Sigmoid colon (tissue), 4 donors: ENCODE data around the gene ZNF415.
"Not testable (repeated sequence)": the region's sequence is repeated elsewhere in the genome, so short reads cannot be mapped to it uniquely, and the experiment has no call there.

ENCODE experiments used
- CTCF ChIP-seq, 4 experiments: fragments of 450-650 bp in 3 of 4; fragments of 200-600 bp in 1 of 4; IDR thresholded peaks; one replicate each; pipeline ENCODE4 v1.5.1; 2016 to 2019; ENCODE audit warnings: antibody characterized with exemption in 4 of 4, mild to moderate bottlenecking in 3 of 4, moderate library complexity in 2 of 4
- POLR2A ChIP-seq, 2 donors: fragments of 450-650 bp; IDR thresholded peaks; one replicate each; pipeline ENCODE4 v1.6.1; 2016; ENCODE audit warnings: antibody characterized with exemption in 2 of 2, mild to moderate bottlenecking in 2 of 2, moderate library complexity in 2 of 2
- POLR2AphosphoS5 ChIP-seq, 4 donors: sonication (generic); formaldehyde crosslinking; IDR thresholded peaks; one replicate each; pipeline ENCODE4 v1.6.1; 2017; ENCODE audit warnings: antibody characterized with exemption in 4 of 4

DNA sequence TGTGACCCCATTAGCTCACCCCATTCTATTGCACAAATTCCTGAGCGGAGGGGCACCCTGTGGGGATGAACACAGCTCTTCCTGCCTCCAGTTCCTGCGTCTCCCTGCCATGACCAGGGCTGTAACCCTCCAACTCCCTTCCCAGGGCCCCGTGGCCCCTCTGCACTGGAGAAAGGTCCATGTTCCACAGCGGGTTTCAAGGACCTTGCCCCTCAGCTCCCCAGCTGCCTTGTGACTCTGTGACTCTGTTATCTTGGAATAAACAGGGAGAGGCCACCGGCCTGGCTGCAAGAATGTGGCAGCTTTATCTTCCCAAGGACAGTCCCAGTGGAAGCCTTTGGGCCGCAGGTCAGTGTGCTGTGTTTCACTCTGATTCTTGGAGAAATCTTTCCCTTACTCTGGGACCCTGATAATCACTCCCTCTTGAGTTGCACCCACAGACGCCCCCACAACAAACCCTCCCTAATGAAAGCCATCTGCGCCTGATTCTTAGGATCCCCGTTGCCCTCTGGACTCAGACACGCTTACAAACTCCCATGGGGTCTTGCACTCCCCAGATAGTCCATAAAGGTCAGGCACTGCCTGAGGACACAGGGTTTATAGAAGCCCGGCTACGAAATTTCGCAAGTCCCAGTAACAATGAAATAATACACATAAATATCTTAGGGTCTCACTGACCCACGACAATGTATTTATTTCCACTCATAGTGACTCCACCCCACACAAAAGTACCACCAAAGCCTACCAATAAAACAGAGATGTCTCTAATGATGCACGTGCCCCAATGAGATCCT lies 5.8 kb downstream of the ZNF415 start:
- TF ChIP-seq CTCF, POLR2AphosphoS5, POLR2A (IDR thresholded peaks at IDR 0.05): not testable (repeated sequence)
